ENCODE data around the gene CDCA8.

Gene CDCA8

GRCh38 chr1:37739222-37739621 is 46.9 kb downstream of the CDCA8 start:
- H3K4me3 ChIP-seq (ENCODE audit: low read depth, low read length), result no peak overlapping the region
- no peak for TF ChIP-seq CTCF (IDR thresholded peaks at IDR 0.05; ENCODE audit: low read depth, low read length)

DNA sequence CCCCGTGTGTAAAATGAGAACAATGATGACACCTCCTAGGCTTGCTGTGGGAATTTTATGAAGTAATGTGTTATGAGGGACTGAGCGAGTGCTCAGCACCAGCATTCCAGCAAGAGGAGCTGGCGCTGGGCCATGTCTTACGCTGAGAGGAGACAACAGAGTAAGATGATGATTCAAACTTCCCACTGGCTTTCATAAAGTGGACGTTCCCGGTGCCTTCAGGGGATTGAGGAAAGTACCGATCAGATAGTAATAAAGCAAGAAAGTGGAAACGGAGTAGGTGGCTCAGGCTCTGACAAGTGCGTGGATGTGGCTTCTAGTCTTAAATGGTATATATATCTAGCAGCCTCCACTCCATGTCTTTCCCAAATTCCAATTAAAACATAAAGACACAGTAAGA is 48.8 kb downstream of the CDCA8 start:
- no peak overlapping the region for H3K4me3 ChIP-seq (ENCODE audit: low read depth, low read length)
- TF ChIP-seq CTCF (IDR thresholded peaks at IDR 0.05; ENCODE audit: low read depth, low read length), result no peak

GRCh38 chr1:37741662-37742061 is 49.3 kb downstream of the CDCA8 start:
- TF ChIP-seq CTCF (IDR thresholded peaks at IDR 0.05; ENCODE audit: low read depth, low read length), result no peak
- H3K4me3 ChIP-seq (ENCODE audit: low read depth, low read length), result no peak overlapping the region

DNA sequence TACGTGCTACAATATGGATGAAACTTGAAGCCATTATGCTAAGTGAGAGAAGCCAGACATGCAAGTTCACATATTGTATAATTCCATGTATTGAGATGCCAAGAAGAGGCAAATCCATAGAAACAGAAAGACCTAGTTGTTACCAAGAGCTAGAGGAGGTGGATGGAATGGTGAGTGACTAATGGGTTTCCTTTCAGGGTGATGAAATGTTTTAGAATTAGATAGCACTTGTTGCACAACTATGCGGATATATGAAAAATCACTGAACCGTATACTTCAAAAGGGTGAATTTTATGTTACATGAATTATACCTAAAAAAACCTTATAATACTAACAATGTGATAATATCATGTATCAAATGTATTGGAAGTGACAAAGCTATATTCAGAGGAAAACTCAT is 54.5 kb downstream of the CDCA8 start:
- no peak for TF ChIP-seq CTCF (IDR thresholded peaks at IDR 0.05; ENCODE audit: low read depth, low read length)

DNA sequence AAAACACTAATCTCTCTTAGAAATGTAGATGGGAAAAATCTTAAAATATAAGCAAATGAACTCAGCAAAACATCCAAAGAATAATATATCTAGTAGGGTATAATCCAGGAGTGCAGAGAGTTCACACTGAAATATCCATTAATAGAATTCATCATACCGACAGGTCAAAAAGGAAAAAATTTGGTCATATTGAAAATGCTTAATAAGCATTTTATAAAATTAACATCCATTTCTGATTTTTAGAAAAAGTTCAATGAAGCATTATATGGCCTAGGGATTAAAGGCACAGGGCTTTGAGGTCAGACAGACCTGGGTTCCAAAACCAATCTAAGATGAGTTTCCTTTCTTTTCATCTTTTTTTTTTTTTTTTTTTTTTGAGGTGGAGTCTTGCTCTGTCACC is 56.2 kb downstream of the CDCA8 start:
- TF ChIP-seq CTCF (IDR thresholded peaks at IDR 0.05; ENCODE audit: low read depth, low read length), result no peak
- no peak overlapping the region for H3K4me3 ChIP-seq (ENCODE audit: low read depth, low read length)

More for the DNA sequence above, 54.5 kb downstream of the CDCA8 start:
- H3K4me3 ChIP-seq (ENCODE audit: low read depth, low read length), result no peak overlapping the region

DNA sequence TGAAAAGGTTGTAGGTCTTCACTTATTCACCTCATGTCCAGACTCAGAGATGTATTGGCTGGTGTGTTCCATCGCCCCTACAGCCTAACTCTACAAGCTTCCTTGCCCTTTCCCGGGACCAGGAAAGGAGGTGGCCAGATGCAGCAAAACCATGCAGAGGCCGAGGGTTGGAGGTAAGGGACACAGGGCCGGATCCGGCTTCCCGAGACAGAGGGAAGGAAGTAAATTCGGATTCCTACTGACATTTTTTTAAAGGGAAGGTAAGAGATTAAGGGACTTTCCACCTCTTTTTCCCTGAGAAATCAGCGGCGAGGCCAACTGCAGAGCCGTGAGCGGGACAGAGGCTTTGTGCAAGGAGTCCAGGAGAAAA is 59.9 kb downstream of the CDCA8 start:
- H3K4me3 ChIP-seq (ENCODE audit: low read depth, low read length), result no peak overlapping the region

More for the DNA sequence above, 59.9 kb downstream of the CDCA8 start:
- no peak for TF ChIP-seq CTCF (IDR thresholded peaks at IDR 0.05; ENCODE audit: low read depth, low read length)
